Upper lobe of left lung (tissue), 6 donors: ENCODE data around the gene ATP11A. TPM values are rescaled to one million over a fixed set of nuclear protein-coding genes. Genes with fewer than 3 reads are reported as not detected.

Experiments used
- ATAC-seq, 2 donors: fragments of 200-7000 bp; cut with Tn5 transposase; one replicate each; pipeline ENCODE4 v1.9.1; 2022; ENCODE audit warnings: mild to moderate bottlenecking in 2 of 2, moderate library complexity in 2 of 2; ENCODE audit not compliant: low FRiP score in 2 of 2
- DNase-seq, 2 donors: peaks; one replicate each; pipeline ENCODE4 v3.0.0-alpha.2; 2019 to 2020
- H3K27ac ChIP-seq, 4 donors: fragments of 200-600 bp; sonication (generic); one replicate each; pipeline ENCODE4 v1.5.1; 2016 to 2019
- H3K27me3 ChIP-seq, 4 donors: fragments of 200-600 bp; sonication (generic); one replicate each; pipeline ENCODE4 v1.5.1; 2017 to 2019
- H3K36me3 ChIP-seq, 4 donors: fragments of 200-600 bp; sonication (generic); one replicate each; pipeline ENCODE4 v1.5.1; 2016 to 2019
- H3K4me1 ChIP-seq, 4 donors: fragments of 200-600 bp; sonication (generic); one replicate each; pipeline ENCODE4 v1.5.1; 2018 to 2019
- H3K4me3 ChIP-seq, 4 donors: fragments of 200-600 bp; sonication (generic); one replicate each; pipeline ENCODE4 v1.5.1; 2017 to 2019; ENCODE audit warnings: mild to moderate bottlenecking in 2 of 4, moderate library complexity in 1 of 4
- H3K9me3 ChIP-seq, 4 donors: fragments of 200-600 bp; sonication (generic); one replicate each; pipeline ENCODE4 v1.5.1; 2018 to 2019
- CTCF ChIP-seq, 6 experiments: fragments of 450-650 bp in 4 of 6; fragments of 200-600 bp in 2 of 6; sonication (generic) in 2 of 6; IDR thresholded peaks; one replicate each; pipeline ENCODE4 v1.5.1; 2016 to 2019; ENCODE audit warnings: antibody characterized with exemption in 6 of 6
- EP300 ChIP-seq, 4 donors: sonication (generic); formaldehyde crosslinking; IDR thresholded peaks; one replicate each; pipeline ENCODE4 v1.5.1; 2017; ENCODE audit warnings: antibody characterized with exemption in 4 of 4, control low read depth in 2 of 4
- POLR2A ChIP-seq, 4 donors: fragments of 450-650 bp; IDR thresholded peaks; one replicate each; pipeline ENCODE4 v1.5.1; 2016 to 2017; ENCODE audit warnings: antibody characterized with exemption in 4 of 4, mild to moderate bottlenecking in 2 of 4
- POLR2AphosphoS5 ChIP-seq, 2 donors: sonication (generic); formaldehyde crosslinking; IDR thresholded peaks; one replicate each; pipeline ENCODE4 v1.5.1; 2017; ENCODE audit warnings: antibody characterized with exemption in 2 of 2
- whole genome bisulfite sequencing, 2 donors: methylation state at CpG; one replicate each; pipeline ENCODE4 v1.1.5; 2017 to 2018; 5-methylcytosine and 5-hydroxymethylcytosine counted together
- total RNA-seq, 6 donors: library from RNA; depleted of rRNA in 4 of 6; stranded (reverse); fragments of >200 nt in 4 of 6; gene quantifications; one replicate each; pipeline versions ENCODE4 v1.1.0 to v1.2.1, GENCODE V29; 2016 to 2021
- donor health status: DM: no; HTN: no; CAD: no; lungs with moderate emphysema.
- donor health status: DM: no; HTN: yes; CAD: no; lungs with severe emphysema.

The ATP11A gene
- total RNA-seq, 6 donors from 2014 or later: 159 to 285 (median 260) TPM

GRCh38 chr13:112774448-112774792 is 84.6 kb downstream of the ATP11A start:
- Histone ChIP-seq H3K4me1 (peaks cover 7 to 61% (median 26%) of the 10 kb centered on the region in 4 donors), H3K4me3 (no peak overlapping the region)

GRCh38 chr13:112774829-112775565 is 85.2 kb downstream of the ATP11A start:
- H3K36me3 ChIP-seq: peaks cover 0 to 4% (median 0%) of the 10 kb centered on the region in 4 donors
- TF ChIP-seq POLR2A (IDR thresholded peaks at IDR 0.05) (no peak), EP300 (IDR thresholded peaks at IDR 0.05) (no peak), POLR2AphosphoS5 (IDR thresholded peaks at IDR 0.05) (no peak), CTCF (IDR thresholded peaks at IDR 0.05) (no peak)
- peaks cover 10 to 60% (median 22%) of the 10 kb centered on the region in 4 donors for H3K4me1 ChIP-seq
- no peak for ATAC-seq
- no peak overlapping the region for H3K27ac ChIP-seq
- H3K27me3 ChIP-seq: no peaks in the 10 kb centered on the region
- WGBS, 2 donors: 87 to 93% methylated on average over 35 to 36 of the region's 36 CpGs
- no peak overlapping the region for H3K4me3 ChIP-seq
- DNase-seq: no peak
- H3K9me3 ChIP-seq: no peaks in the 10 kb centered on the region

More at GRCh38 chr13:112774448-112774792, 84.6 kb downstream of the ATP11A start:
- no peaks in the 10 kb centered on the region for H3K27me3 ChIP-seq
- ATAC-seq (no peak), DNase-seq (no peak)
- no peak for TF ChIP-seq EP300 (IDR thresholded peaks at IDR 0.05)
- TF ChIP-seq POLR2AphosphoS5 (IDR thresholded peaks at IDR 0.05): no peak
- TF ChIP-seq POLR2A (IDR thresholded peaks at IDR 0.05): no peak
- no peak for TF ChIP-seq CTCF (IDR thresholded peaks at IDR 0.05)
- 90 to 92% methylated on average over 6 to 7 of the region's 7 CpGs for WGBS, 2 donors
- H3K27ac ChIP-seq: no peak overlapping the region
- H3K9me3 ChIP-seq: no peaks in the 10 kb centered on the region
- H3K36me3 ChIP-seq: peaks cover 0 to 4% (median 0%) of the 10 kb centered on the region in 4 donors

GRCh38 chr13:112775791-112776279 is 86.0 kb downstream of the ATP11A start:
- H3K4me1 ChIP-seq: peaks cover 10 to 58% (median 19%) of the 10 kb centered on the region in 4 donors
- no peaks in the 10 kb centered on the region for H3K27me3 ChIP-seq
- DNase-seq (peak in 1 of 2 donors; percentile 2), ATAC-seq (no peak)
- H3K9me3 ChIP-seq: no peaks in the 10 kb centered on the region
- no peak overlapping the region for H3K27ac ChIP-seq
- no peaks in the 10 kb centered on the region for H3K36me3 ChIP-seq
- 88 to 89% methylated on average over 11 to 25 of the region's 25 CpGs for WGBS, 2 donors
- H3K4me3 ChIP-seq: no peak overlapping the region
- TF ChIP-seq EP300 (IDR thresholded peaks at IDR 0.05) (no peak), CTCF (IDR thresholded peaks at IDR 0.05) (no peak), POLR2AphosphoS5 (IDR thresholded peaks at IDR 0.05) (no peak), POLR2A (IDR thresholded peaks at IDR 0.05) (no peak)

DNA sequence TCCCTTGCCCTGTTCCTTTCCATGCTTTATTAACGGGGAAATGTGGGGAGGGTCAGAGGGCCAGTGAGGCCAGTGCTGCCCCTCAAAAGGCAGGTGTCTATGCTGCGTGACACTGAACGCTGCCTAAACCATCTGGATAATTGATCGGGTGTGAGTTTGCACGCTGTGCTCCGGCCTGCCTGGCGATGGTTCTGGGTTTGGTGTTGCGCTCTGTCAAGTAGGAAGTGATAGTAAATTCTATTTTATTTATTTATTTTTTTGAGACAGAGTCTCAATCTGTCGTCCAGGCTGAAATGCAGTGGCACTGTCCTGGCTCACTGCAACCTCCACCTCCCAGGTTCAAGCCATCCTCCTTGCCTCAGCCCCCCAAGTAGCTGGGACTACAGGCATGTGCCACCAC is 86.5 kb downstream of the ATP11A start:
- 91% methylated on average over 9 of the region's 9 CpGs for WGBS, 2 donors
- H3K27me3 ChIP-seq: no peaks in the 10 kb centered on the region
- no peak overlapping the region for H3K27ac ChIP-seq
- H3K9me3 ChIP-seq: no peaks in the 10 kb centered on the region
- no peaks in the 10 kb centered on the region for H3K36me3 ChIP-seq
- TF ChIP-seq CTCF (IDR thresholded peaks at IDR 0.05) (no peak), POLR2AphosphoS5 (IDR thresholded peaks at IDR 0.05) (no peak), POLR2A (IDR thresholded peaks at IDR 0.05) (no peak), EP300 (IDR thresholded peaks at IDR 0.05) (no peak)
- H3K4me3 ChIP-seq: no peak overlapping the region
- peaks cover 10 to 58% (median 17%) of the 10 kb centered on the region in 4 donors for H3K4me1 ChIP-seq
- no peak for DNase-seq
- ATAC-seq: no peak
